ENCODE measurements around the gene RAD51AP1. TPM values are rescaled to one million over a fixed set of nuclear protein-coding genes. Genes with fewer than 3 reads are reported as not detected.

The RAD51AP1 gene
- total RNA-seq, 1 donor = 2.2 TPM

DNA sequence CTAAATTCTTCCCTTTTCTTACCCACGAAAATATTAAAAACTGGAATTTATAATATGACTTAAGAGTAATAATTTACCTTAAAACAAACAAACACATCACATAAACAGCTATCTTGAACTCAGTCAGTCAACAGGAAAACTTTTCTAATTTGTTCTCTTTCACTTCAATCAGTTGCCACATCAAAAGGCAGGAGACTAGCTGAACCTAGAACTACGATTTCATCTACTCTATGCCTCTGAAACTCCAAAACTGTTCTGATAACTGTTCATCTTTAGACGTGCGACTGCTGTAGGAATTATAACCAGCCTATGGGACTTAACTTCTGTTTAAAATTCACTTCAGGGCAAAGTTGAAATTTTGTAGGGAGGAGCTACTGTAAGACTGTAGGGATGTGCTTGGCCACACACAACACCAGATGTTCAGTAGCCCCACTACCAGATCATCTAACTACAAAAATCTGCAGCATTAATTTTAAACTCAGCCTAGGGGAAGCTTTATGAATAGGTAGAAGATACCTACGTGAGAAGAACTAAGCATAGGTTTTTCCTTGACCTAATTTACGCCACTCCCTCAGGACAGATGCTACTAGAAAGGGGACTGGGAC lies 7.6 kb upstream of the RAD51AP1 start:
- H3K4me1 ChIP-seq (ENCODE audit: insufficient read depth, low read length) = no peaks in the 10 kb centered on the region
- H3K36me3 ChIP-seq (ENCODE audit: insufficient read depth, low read length) = peaks cover 31% of the 10 kb centered on the region
- H3K27ac ChIP-seq (ENCODE audit: low read depth, low read length) = no peak overlapping the region
- H4K20me1 ChIP-seq (ENCODE audit: insufficient read depth, low read length) = no peaks in the 10 kb centered on the region
- no peak overlapping the region for H2AFZ ChIP-seq (ENCODE audit: low read length)
- peaks cover 10% of the 10 kb centered on the region for H3K79me2 ChIP-seq (ENCODE audit: insufficient read depth, low read length)
- no peaks in the 10 kb centered on the region for H3K27me3 ChIP-seq (ENCODE audit: insufficient read depth, low read length)
- TF ChIP-seq, protein P1, sequence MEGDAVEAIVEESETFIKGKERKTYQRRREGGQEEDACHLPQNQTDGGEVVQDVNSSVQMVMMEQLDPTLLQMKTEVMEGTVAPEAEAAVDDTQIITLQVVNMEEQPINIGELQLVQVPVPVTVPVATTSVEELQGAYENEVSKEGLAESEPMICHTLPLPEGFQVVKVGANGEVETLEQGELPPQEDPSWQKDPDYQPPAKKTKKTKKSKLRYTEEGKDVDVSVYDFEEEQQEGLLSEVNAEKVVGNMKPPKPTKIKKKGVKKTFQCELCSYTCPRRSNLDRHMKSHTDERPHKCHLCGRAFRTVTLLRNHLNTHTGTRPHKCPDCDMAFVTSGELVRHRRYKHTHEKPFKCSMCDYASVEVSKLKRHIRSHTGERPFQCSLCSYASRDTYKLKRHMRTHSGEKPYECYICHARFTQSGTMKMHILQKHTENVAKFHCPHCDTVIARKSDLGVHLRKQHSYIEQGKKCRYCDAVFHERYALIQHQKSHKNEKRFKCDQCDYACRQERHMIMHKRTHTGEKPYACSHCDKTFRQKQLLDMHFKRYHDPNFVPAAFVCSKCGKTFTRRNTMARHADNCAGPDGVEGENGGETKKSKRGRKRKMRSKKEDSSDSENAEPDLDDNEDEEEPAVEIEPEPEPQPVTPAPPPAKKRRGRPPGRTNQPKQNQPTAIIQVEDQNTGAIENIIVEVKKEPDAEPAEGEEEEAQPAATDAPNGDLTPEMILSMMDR (IDR thresholded peaks at IDR 0.05; ENCODE audit: extremely low read depth, low read depth, low read length) = no peak
- no peak overlapping the region for H3K4me3 ChIP-seq (ENCODE audit: insufficient read depth, low read length)
- DNase-seq (ENCODE audit: insufficient read length, low spot score, missing footprints) = no peak
- no peaks in the 10 kb centered on the region for H3K9me3 ChIP-seq (ENCODE audit: low read depth, low read length)
- no peak overlapping the region for H3K4me2 ChIP-seq (ENCODE audit: insufficient read depth, low read length)

DNA sequence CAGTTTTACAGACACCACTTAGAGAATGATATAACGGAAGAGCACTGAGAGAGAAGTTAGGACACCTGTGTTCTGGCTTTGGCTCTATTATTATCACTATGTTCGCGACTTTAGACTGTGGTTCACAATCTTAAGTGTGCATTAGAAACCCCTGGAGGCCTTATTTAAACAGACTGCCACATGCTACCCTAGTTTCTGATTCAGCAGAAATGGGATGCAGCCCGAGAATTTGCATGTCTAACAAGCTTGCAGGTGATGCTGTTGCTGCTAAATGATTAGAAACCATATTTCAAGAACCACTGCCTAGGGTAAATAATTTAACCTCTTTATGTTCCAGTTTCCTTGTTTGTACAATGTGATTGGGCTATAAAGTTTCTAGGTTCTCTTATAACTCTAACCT lies 3.6 kb upstream of the RAD51AP1 start:
- peaks cover 45% of the 10 kb centered on the region for H3K79me2 ChIP-seq (ENCODE audit: insufficient read depth, low read length)
- H4K20me1 ChIP-seq (ENCODE audit: insufficient read depth, low read length) = no peaks in the 10 kb centered on the region
- TF ChIP-seq, protein P1 (IDR thresholded peaks at IDR 0.05; ENCODE audit: extremely low read depth, low read depth, low read length) = no peak
- peaks cover 21% of the 10 kb centered on the region for H3K36me3 ChIP-seq (ENCODE audit: insufficient read depth, low read length)
- no peak overlapping the region for H3K4me2 ChIP-seq (ENCODE audit: insufficient read depth, low read length)
- no peaks in the 10 kb centered on the region for H3K27me3 ChIP-seq (ENCODE audit: insufficient read depth, low read length)
- H3K9me3 ChIP-seq (ENCODE audit: low read depth, low read length) = no peaks in the 10 kb centered on the region
- H3K27ac ChIP-seq (ENCODE audit: low read depth, low read length) = no peak overlapping the region
- H2AFZ ChIP-seq (ENCODE audit: low read length) = no peak overlapping the region
- no peak for DNase-seq (ENCODE audit: insufficient read length, low spot score, missing footprints)
- no peak overlapping the region for H3K4me3 ChIP-seq (ENCODE audit: insufficient read depth, low read length)
- H3K4me1 ChIP-seq (ENCODE audit: insufficient read depth, low read length) = peaks cover 17% of the 10 kb centered on the region

DNA sequence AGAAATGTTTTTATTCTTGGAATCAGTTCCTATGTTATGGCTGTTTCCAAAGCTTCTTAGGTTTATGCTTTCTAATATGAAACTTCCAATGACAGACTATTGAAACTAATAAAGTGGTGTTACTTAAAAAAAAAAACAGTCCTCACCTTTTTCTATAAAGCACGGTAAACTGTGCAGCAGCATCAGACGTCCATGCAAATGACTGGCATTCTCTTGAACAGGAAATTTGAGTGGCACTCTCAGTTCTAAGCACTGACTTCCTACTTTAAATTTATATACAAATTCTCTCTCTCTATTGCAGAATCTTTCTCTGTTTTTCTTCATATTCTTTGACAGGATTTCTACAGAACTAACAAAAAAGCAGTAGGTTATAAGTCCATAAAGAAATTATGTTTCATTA lies 2.8 kb upstream of the RAD51AP1 start:
- DNase-seq (ENCODE audit: insufficient read length, low spot score, missing footprints) = no peak
- H4K20me1 ChIP-seq (ENCODE audit: insufficient read depth, low read length) = no peaks in the 10 kb centered on the region
- H2AFZ ChIP-seq (ENCODE audit: low read length) = no peak overlapping the region
- H3K9me3 ChIP-seq (ENCODE audit: low read depth, low read length) = no peaks in the 10 kb centered on the region
- peaks cover 51% of the 10 kb centered on the region for H3K79me2 ChIP-seq (ENCODE audit: insufficient read depth, low read length)
- H3K4me3 ChIP-seq (ENCODE audit: insufficient read depth, low read length) = no peak overlapping the region
- TF ChIP-seq, protein P1 (IDR thresholded peaks at IDR 0.05; ENCODE audit: extremely low read depth, low read depth, low read length) = no peak
- H3K4me2 ChIP-seq (ENCODE audit: insufficient read depth, low read length) = no peak overlapping the region
- no peak overlapping the region for H3K27ac ChIP-seq (ENCODE audit: low read depth, low read length)
- peaks cover 21% of the 10 kb centered on the region for H3K36me3 ChIP-seq (ENCODE audit: insufficient read depth, low read length)
- peaks cover 18% of the 10 kb centered on the region for H3K4me1 ChIP-seq (ENCODE audit: insufficient read depth, low read length)
- H3K27me3 ChIP-seq (ENCODE audit: insufficient read depth, low read length) = no peaks in the 10 kb centered on the region

DNA sequence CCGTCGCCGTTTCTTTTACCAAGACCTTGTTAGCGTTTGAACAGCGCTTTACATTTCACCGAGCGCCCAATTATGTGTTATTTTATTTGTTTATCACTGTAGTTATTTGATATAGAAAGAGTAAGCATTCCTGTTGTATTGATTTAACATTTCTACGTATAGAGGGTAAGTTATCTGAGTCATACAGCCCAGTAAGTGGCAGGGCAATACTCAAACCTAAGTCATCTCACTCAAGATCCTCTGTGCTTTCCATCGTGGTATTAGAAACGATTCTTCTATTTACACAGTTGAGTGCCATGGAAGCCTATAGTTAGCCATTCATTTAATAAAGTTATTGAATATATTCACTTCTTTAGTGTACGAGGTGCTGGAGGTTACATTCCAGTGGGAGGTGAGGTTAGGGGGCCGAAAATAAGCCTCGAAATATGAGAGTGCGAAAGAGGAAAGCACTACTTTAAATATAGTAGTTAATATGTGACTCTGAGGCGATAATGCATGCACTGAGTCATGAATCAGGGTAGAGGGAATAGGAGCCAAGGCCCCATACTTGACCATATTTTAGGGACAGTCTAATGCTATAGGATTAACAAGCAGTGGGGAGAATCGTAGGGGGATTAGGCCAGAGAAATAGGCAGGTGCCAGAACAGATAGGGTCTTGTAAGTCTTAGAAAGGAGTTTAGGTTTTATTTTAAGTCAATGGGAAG lies 629 bp downstream of the RAD51AP1 start:
- peak overlapping the region; percentile 98 for H3K27ac ChIP-seq (ENCODE audit: low read depth, low read length)
- TF ChIP-seq, protein P1 (IDR thresholded peaks at IDR 0.05; ENCODE audit: extremely low read depth, low read depth, low read length) = no peak
- no peaks in the 10 kb centered on the region for H4K20me1 ChIP-seq (ENCODE audit: insufficient read depth, low read length)
- no peak for DNase-seq (ENCODE audit: insufficient read length, low spot score, missing footprints)
- peaks cover 7% of the 10 kb centered on the region for H3K36me3 ChIP-seq (ENCODE audit: insufficient read depth, low read length)
- peaks cover 18% of the 10 kb centered on the region for H3K4me1 ChIP-seq (ENCODE audit: insufficient read depth, low read length)
- H3K79me2 ChIP-seq (ENCODE audit: insufficient read depth, low read length) = peaks cover 56% of the 10 kb centered on the region
- H3K4me3 ChIP-seq (ENCODE audit: insufficient read depth, low read length) = peak overlapping the region; percentile 81
- H3K9me3 ChIP-seq (ENCODE audit: low read depth, low read length) = no peaks in the 10 kb centered on the region
- peak overlapping the region; percentile 95 for H3K4me2 ChIP-seq (ENCODE audit: insufficient read depth, low read length)
- no peaks in the 10 kb centered on the region for H3K27me3 ChIP-seq (ENCODE audit: insufficient read depth, low read length)
- peak overlapping the region; percentile 100 for H2AFZ ChIP-seq (ENCODE audit: low read length)
